Adrenal gland (tissue), 12 donors: Measurements from ENCODE around the gene BNC2. TPM values are rescaled to one million over a fixed set of nuclear protein-coding genes. Genes with fewer than 3 reads are reported as not detected.

ENCODE experiments used
- DNase-seq, 7 donors: peaks; one replicate each; pipeline ENCODE4 v3.0.0-alpha.2; 2019 to 2020
- H3K27ac ChIP-seq, 5 donors: fragments of 200-600 bp; sonication (generic) in 4 of 5; 1 replicate in 3 of 5; 2 replicates in 2 of 5; pipeline versions ENCODE4 v1.5.1 to v1.8.0; 2016 to 2020; ENCODE audit warnings: mild to moderate bottlenecking in 1 of 5
- H3K27me3 ChIP-seq: fragments of 200-600 bp; 2 replicates; pipeline ENCODE4 v1.8.0; 2021
- H3K36me3 ChIP-seq, 2 donors: fragments of 200-600 bp; replicated peaks in 1 of 2; 1 replicate in 1 of 2; 2 replicates in 1 of 2; pipeline versions ENCODE4 v1.5.1 to v1.8.0; 2018 to 2022
- H3K4me1 ChIP-seq, 2 donors: fragments of 200-600 bp; replicated peaks in 1 of 2; 1 replicate in 1 of 2; 2 replicates in 1 of 2; pipeline versions ENCODE4 v1.5.1 to v1.8.0; 2018 to 2021
- H3K4me3 ChIP-seq, 4 donors: fragments of 200-600 bp; sonication (generic) in 3 of 4; one replicate each; pipeline ENCODE4 v1.5.1; 2016 to 2018
- H3K9me3 ChIP-seq, 3 donors: fragments of 200-600 bp; sonication (generic) in 1 of 3; replicated peaks in 1 of 3; 1 replicate in 2 of 3; 2 replicates in 1 of 3; pipeline versions ENCODE4 v1.5.1 to v1.8.0; 2016 to 2021
- CTCF ChIP-seq, 6 experiments: fragments of 450-650 bp in 4 of 6; fragments of 200-600 bp in 2 of 6; sonication (generic) in 1 of 6; IDR thresholded peaks; 1 replicate in 5 of 6; 2 replicates in 1 of 6; pipeline versions ENCODE4 v1.5.1 to v1.8.0; 2016 to 2021; ENCODE audit warnings: antibody characterized with exemption in 6 of 6, mild to moderate bottlenecking in 2 of 6, moderate library complexity in 1 of 6
- POLR2A ChIP-seq, 2 donors: fragments of 450-650 bp; IDR thresholded peaks; one replicate each; pipeline ENCODE4 v1.6.1; 2017; ENCODE audit warnings: antibody characterized with exemption in 2 of 2, mild to moderate bottlenecking in 2 of 2, moderate library complexity in 1 of 2
- WGBS, 4 donors: extraction: QIAGEN DNeasy Blood & Tissue Kit in 2 of 4; methylation state at CpG; one replicate each; pipeline versions ENCODE4 v1.1.5 to v1.1.7; 2013 to 2017; 5-methylcytosine and 5-hydroxymethylcytosine counted together
- intact Hi-C, 2 donors: fragments of 100-400 bp; cut with DNase I; formaldehyde crosslinking; loops; one replicate each; pipeline versions ENCODE4 v1.14.1 to v1.15.0; 2022 to 2023
- polyA plus RNA-seq, 3 donors: library from polyadenylated mRNA; stranded (reverse); fragments of 200-250 nt in 2 of 3; fragments of 350-450 nt in 1 of 3; fragmentation: Illumina TruSeq in 1 of 3; extraction: RNeasy Lipid Tissue Mini Kit (QIAGEN cat#74804) in 1 of 3; gene quantifications; one replicate each; pipeline ENCODE4 v1.2.3, GENCODE V29; 2013 to 2014
- small RNA-seq, 2 donors: library from RNA; depleted of rRNA; stranded (forward); fragments of <200 nt; gene quantifications; one replicate each; pipeline ENCODE3, GENCODE V24; 2016
- total RNA-seq, 9 donors: library from RNA; depleted of rRNA in 4 of 9; stranded (reverse); fragments of >200 nt in 4 of 9; fragments of 120-200 nt in 1 of 9; fragmentation: NEBNext Ultra II Directional in 1 of 9; extraction: Animal tissue kit (Norgen Biotek cat#: 25700) in 1 of 9; gene quantifications; one replicate each; pipeline versions ENCODE4 v1.1.0 to v1.2.4, GENCODE V29; 2013 to 2023
- donor health status: healthy with polysubstance abuse.
- donor health status: Bipolar disorder and iron deficiency.
- donor health status: DM: yes; HTN: yes; CAD: no.
- donor health status: DM: no; HTN: no; CAD: no.
- donor health status: DM: no; HTN: no; CAD: no.
- donor health status: DM: yes; HTN: yes; CAD: no.

Gene BNC2
- total and polyA plus RNA-seq, 12 donors = 1.1 to 11.1 (median 5.0) TPM

GRCh38 chr9:16360247-16360646 lies 510.2 kb downstream of the BNC2 start:
- 88 to 95% (median 92%) methylated on average over 3 of the region's 3 CpGs for WGBS, 4 donors
- H3K27me3 ChIP-seq = no peaks in the 10 kb centered on the region
- no peak overlapping the region for H3K27ac ChIP-seq
- no peak for DNase-seq
- intact Hi-C loops = no loop called here
- no peaks in the 10 kb centered on the region for H3K36me3 ChIP-seq
- H3K4me1 ChIP-seq = no peaks in the 10 kb centered on the region
- no peaks in the 10 kb centered on the region for H3K9me3 ChIP-seq
- no peak overlapping the region for H3K4me3 ChIP-seq
- TF ChIP-seq CTCF (IDR thresholded peaks at IDR 0.05) (no peak), POLR2A (IDR thresholded peaks at IDR 0.05) (no peak)

Small RNAs within 50 kb of the gene (small RNA-seq; reads per million reads assigned to genes)
- gene LSM1P1 = 0 reads per million in 2 donors
